Hematopoietic multipotent progenitor cell treated with erythropoietin and hydrocortisone succinate and interleukin-3 and kit ligand, for 17 days (in vitro differentiated cells): ENCODE data around the gene KIFC1.

Experiments
- DNase-seq: peaks from one replicate; pipeline ENCODE4 v3.0.0-alpha.2; 2015; ENCODE audit warnings: low spot score

The KIFC1 gene

DNA sequence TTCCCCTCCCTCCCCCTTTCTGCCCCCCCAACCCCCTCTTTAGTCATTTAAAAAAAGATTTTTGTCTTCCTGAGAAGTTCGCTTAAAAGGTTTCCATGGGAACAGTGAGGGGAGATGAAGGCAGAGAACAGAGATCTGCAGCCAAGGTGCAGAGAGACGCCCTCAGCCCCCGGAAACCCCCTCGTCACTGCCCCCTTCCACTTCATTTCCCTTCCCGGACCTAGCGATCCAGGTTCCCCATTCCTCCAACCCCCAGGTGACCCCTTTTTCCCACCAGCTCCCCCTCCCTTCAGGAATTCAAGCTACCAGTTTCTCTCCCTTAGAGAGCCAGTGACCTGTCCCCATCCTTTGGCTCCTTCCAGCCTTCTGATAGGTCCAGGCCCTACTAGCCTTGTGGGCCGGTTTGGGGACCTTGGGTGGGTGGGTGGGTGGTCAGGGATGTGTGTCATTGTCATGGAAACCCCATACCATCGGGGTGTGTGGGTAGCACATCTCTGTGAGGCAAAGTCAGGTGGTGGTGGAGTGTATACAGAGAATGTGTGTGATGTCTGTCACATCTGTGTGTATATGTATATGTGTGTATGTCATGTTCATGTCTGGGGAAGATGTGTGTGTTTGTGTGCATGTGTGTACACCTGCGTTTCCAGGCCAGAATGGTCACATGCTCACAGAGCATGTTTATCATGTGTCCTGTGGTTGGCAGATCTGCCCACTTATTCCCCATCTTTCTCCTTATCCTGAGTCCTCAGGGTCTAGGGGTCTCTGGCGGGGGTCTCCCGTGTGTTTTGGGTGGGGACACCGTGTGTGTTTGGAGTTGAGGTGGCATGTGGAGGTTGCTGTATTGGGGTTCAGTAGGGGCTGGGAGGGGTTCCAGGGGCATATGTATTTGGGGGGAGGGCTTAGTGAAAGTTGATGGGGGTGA lies 35.2 kb downstream of the KIFC1 start:
- peak; percentile 31 for DNase-seq

DNA sequence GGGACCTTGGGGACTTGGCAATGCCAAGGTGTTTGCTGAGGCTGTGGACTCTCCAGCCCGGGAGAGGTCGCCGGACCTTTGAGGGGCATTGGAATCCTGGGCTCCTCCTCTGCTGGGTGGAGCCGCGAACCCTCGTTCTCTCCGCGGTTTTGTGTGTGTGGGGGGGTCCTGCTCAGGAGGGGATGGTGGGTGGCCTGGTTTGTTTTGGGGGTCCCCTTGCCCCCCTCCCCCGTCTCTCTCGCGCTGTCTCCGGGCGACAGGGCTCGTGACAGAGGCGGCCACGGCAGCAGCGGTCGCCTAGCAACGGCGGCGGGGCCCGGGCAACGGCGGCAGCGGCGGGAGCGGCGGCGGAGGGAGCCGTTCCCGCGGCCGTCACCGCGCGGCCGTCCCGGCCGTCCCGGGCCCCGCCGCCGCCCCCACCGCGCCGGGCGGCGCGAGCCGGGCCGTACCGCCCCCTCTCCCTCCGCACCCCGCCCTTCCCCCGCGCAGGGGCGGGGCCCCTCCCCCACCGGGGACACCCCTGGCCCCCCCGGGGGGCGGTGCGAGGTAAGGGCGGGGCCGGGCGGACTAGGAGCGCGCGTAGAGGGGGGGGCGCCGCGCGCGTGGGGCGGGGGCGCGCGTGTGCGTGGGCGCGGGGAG lies 36.1 kb downstream of the KIFC1 start:
- DNase-seq: peak; percentile 78

DNA sequence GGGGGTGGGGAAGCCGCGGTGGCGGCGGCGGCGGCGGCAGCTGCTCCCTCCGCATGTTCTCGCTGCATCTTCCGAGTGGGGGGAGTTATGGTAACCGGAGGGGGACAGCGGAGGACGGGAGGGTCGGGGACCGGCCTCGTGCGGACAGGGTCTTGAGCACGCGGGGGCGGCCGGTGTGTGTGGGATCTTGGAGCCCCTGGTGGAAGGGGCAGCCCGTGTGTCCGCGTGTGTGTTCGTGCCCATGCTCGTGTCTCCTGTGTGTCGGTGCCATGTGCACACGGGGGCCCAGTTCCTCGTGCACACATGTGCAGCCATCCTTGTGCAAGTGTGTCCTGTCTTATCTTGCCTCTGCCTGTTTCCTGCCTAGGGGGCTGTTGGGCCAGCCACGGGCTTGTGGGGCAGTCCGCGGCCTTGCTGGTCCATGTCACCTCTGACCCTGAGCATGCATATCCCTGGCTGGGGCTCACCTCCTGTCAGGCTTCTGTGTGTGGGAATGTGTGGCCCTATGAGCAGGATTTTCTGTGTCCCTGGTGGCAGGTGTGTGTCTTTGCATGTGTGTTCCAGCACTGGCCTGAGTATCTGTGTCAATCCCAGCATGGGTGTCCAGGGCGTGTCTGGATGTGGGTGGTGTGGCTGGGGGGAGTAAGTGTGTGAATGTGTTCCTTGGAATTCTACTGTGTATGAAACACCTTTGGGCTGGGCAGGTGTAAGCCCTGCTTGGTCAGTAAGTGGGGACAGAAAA lies 36.8 kb downstream of the KIFC1 start:
- DNase-seq: peak; percentile 34

DNA sequence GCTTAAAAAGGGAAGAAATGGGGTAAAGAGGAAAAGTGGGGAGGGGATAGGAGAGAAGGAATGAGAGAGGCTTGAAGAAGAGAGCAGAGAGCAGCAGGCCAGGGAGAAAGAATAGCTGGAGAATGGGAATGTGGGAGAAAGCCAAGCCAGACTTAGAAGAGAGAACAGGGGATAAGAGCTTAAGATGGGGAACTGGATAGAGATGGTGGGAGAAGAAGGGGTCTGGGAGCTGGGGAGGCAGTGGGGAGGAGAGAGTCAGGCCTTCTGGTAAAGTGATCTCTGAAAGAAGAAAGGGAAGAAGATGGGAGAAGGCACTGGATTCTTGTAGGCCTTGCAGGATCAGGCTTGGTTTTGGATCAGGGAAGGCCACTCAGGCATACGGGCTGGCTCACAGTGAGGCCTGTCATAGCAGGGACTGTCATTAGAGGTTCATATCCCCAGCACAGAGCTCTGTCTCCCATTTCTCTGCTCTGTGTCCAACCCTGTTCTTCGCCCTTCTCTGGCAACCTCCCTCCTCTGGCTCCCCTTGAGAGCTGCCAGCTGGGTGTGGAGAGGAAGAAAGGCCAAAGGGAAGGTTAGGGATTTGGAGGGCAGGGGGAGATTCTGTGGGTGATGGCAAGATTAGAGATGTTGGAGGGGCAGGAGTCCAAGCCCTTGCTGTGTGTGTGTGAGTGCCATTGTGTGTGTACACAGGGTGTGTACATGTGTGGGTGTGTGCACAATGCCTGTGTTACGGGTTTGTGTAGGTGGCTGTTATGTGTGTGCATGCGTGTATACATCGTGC lies 37.5 kb downstream of the KIFC1 start:
- DNase-seq: no peak

DNA sequence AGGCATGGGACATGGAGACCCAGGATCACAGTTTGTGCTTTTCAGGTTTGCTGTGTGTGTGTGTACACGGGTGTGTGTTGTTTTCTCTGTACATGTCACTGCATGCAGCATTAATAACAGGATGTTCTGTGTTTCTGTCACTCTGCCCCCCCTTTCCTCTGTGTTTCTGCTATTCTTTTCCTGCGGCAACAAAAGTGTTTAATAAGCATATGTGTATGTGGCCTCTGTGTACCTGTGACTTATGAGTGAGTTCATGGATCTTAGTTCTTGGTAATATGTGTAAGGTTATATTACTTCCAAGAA lies 38.1 kb downstream of the KIFC1 start:
- no peak for DNase-seq

DNA sequence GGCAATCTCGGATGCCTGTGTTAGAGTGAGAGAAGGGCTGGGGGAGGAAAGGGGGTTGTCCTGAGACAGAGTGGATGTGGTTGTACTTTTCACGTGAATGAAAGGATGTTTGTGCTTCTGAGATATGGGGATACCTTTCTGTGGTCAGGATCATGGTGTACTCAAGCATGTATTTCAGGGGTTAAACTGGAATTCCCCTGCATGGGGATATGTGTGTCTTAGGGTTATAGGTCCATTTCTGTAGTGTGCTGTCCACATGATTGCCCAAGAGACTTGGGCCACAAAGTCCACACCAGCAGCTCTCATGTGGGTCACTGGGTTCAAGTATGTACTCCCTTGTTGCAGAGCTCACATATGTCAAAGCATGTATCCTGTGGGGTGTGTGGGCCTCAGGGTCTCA lies 38.7 kb downstream of the KIFC1 start:
- DNase-seq: no peak

DNA sequence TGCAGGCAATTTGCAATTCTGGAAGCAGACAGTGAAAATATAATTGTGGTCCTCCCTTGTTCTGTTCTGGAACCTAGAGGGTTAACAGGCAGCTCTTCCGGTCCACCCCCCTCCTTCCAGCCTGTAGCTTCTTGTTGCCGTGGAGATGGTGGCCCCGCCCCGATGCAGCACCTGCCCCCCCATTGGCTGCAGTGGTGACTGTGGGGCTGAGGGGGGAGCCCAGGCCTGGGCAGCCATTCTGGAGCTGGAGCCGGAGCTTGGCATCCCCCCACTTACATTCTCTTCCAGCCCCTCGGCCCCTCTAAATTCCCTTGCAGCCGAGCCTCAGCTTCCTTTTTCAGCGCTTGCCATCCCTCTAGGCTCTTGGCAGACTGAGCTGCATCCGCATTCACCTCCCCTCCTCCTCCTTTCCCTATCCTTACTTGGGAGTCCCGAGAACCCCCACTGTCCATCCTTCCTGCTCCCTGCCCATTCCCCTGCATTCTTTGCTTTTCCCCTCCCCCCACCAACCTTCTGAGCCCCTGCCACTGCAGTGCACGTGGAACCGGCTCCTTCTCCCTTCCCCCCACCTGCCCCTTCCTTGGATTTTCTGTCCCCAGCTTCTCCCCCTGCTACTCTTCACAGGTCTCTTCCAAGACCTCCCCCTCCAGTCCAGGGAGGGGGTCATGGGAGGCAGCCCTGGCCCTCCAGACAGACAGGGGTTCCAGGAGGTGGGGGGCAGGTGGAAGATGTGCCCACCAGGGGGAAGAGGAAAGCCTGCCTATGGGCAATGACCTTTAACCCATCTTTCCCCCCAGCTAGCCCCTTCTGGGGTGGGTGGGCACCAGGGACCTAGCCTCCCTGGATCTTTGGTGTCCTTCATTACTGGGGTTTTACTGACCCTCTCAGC lies 39.6 kb downstream of the KIFC1 start:
- DNase-seq: no peak

DNA sequence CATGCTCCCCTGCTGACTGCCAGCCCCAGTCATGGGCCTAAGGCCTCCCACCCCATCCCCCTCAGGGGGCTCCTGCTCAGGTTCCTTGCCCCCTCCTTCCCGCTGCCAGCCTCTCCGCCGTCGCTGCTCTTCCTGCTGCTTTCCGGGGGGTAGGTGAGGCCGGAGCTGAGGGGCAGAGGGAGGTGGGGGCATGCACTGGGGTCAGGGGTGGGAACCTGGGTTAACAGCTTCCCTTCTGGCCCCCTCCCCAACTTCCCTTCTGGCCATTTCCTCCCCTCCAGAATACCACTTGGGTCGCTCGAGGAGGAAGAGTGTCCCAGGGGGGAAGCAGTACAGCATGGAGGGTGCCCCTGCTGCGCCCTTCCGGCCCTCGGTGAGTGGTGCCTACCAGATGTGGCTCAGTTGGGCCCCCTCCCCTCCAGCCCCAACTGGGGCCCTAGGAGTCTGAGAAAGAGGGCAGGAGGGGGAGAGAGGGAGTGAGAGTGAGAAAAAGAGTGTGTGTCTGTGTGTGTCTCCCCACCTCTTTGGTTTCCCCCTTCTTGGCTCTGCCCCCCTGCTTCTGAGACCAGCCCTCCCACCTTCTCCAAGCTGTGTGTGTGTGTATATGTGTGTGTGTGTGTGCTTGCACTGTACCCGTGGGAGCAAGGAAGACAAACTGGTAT lies 40.4 kb downstream of the KIFC1 start:
- no peak for DNase-seq

DNA sequence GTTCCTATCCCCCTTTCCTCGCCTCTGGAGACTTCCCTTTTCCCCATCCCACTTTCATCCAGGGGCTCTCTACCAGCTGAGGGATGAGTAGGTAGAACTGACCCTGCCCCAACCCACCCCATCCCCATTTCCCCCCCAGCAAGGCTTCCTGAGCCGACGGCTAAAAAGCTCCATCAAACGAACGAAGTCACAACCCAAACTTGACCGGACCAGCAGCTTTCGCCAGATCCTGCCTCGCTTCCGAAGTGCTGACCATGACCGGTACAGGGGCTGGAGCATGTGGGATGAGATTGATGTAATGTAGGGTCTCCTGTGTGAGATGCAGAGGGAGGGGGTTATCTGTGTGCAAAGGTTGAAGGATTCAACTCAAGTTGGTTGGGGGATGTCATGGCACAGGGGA lies 40.9 kb downstream of the KIFC1 start:
- DNase-seq: no peak

DNA sequence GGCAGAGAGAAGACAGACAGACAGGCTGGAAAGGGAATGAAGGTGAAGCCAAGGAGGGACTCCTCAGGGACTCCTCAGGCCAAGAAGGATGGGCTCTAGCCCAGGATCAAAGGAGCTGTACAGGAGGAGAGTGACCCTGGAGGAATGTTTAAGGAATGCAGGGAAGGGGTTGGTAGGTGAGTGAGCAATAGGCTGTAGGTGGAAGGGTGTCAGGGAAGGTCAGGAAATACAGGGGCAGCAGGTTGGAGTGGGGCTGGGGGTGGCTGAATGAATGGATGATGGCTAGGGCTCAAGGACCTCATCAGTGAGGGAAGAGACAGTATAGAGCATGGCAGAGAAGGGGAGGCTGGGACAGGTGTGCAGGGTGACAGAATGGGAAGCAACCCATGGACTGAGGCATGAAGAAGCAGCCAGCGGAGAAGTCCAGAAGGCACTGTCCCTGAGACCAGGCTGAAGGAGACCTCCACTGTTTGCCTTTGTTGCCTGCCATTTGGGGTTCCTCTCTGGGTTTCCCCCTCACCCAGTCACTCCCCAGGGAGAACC lies 41.4 kb downstream of the KIFC1 start:
- no peak for DNase-seq

DNA sequence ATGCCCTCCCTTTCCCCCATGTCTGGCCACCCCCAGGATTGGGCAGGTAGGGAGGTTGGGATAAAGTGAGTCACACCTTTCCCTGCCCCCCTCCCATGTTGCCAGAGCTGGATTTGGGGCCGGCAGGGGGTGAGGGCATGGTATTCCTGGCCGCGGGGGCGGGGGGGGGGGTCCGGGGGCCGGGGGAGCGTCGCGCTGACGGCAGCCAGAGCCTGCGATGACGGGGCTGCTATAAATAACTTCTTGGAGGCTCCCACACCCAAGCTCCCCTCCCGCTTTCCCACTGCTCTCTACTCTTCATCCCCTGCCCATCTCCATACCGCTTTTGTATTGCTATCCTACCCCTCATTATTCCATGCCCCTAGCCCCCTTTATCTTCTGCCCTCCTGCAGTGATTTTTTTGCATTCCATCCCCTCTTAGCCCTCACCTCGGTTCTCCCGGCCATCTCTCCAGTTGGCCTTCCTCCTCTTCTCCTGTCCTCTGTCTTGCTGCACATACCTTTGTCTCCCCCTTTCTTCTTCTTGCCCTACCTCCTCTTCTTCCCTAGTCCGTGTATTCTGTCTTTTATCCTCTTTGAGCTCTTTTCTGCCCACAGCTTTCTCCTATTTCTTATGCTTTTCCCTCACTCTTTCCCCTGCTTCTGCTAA lies 42.0 kb downstream of the KIFC1 start:
- no peak for DNase-seq

DNA sequence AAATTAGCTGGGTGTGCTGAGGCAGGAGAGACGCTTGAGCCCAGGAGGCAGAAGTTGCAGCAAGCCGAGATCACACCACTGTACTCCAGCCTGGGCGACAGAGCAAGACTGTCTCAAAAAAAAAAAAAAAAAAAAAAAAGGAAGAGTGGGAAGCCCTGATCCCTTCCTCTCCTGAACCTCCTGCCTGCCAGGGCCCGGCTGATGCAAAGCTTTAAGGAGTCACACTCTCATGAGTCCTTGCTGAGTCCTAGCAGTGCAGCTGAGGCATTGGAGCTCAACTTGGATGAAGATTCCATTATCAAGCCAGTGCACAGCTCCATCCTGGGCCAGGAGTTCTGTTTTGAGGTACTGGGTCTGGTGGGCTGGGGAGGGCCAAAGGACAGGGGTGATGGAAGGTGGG lies 43.3 kb downstream of the KIFC1 start:
- DNase-seq: no peak

DNA sequence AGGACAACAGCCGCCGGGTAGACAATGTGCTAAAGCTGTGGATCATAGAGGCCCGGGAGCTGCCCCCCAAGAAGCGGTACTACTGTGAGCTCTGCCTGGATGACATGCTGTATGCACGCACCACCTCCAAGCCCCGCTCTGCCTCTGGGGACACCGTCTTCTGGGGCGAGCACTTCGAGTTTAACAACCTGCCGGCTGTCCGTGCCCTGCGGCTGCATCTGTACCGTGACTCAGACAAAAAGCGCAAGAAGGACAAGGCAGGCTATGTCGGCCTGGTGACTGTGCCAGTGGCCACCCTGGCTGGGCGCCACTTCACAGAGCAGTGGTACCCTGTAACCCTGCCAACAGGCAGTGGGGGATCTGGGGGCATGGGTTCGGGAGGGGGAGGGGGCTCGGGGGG lies 46.0 kb downstream of the KIFC1 start:
- DNase-seq: no peak

DNA sequence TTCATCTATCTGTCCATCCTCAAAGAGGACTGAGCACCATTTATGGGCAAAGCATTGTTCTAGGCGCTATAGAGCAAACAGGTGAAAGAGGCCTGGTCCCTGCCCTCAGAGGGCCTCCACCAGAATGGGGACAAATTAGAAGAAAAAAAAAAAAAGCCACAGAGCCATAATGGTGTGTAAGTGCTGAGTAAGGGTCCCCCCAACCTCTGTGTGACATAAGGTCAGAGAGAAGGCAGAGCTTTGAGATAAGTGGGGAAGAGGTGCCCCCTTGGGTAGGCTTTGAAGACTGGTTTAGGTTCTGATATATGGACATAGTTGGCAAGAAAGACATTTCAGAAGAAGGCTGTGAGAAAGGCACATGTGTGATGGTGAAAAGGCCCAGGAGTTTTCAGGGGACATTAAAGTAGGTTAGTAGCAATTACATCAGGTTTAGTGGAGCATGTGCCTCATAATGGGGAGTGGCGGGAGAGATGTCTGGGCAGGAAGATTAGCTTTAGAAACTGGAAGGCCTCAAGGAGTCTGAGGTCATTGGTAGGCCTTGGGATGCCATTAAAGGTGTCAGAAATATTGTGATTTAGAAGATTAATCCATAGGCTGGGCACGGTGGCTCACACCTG lies 47.5 kb downstream of the KIFC1 start:
- no peak for DNase-seq

DNA sequence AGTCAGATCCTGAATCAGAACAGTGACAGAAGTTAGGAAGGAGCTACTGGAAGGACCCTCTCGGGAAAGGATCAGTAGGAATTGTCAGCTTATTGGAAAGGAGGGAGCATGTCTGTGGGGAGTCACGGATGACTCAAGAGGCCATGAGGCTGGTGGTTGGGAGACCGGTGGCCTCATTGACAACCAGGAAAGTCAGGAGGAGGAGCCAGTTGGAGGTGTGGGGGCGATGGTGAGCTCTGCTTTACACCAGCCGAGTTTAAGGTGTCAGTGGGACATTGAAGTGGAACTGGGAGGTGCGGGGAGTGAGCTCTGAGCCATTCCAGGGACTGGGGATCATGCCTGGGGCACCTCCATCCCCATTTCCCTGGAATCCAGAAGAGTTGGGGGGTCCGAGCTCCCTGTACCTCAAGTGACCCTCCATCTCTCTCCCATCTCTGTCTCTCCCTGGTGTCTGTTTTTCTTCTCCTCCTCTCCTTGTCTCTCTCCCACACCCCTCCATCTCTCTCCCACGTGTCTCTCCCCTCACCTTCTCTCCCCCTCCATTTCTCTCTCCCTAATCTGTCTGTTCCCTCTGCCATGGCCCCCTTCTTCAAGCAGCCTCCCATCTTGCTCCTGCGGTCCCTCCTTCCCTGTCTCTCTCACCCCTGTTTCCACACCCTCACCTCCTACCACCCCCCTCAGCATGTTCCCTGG lies 48.5 kb downstream of the KIFC1 start:
- no peak for DNase-seq

DNA sequence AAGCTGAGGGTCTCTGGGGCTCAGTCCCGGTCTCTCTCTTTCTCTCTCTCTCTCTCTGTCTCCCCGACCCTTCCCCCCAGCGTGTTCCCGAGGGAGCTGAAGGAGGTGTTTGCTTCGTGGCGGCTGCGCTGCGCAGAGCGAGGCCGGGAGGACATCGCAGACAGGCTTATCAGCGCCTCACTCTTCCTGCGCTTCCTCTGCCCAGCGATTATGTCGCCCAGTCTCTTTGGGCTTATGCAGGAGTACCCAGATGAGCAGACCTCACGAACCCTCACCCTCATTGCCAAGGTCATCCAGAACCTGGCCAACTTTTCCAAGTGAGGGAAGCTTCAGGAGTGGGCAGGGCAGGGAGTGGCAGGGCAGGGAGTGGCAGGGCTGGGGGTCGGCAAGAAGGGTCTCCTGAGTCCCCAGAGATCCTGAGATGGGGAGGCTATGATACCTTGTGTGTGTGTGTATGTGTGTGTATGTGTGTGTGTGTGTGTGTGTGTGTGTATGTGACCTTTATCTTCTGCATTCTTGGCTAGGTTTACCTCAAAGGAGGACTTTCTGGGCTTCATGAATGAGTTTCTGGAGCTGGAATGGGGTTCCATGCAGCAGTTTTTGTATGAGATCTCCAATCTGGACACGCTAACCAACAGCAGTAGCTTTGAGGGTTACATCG lies 49.2 kb downstream of the KIFC1 start:
- no peak for DNase-seq

DNA sequence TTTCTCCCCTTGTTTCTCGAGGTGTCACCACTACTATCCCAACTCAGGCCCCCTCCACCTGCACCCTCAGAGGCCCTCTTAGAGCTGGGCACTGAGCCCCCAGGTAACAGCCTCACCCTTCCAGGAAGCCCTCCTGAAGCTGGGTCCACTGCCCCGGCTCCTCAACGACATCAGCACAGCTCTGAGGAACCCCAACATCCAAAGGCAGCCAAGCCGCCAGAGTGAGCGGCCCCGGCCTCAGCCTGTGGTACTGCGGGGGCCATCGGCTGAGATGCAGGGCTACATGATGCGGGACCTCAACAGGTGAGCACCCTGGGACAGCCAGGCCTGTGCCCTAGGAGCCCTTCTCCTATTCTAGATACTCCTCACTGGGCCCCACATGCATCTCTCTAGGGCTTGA lies 49.8 kb downstream of the KIFC1 start:
- DNase-seq: no peak

DNA sequence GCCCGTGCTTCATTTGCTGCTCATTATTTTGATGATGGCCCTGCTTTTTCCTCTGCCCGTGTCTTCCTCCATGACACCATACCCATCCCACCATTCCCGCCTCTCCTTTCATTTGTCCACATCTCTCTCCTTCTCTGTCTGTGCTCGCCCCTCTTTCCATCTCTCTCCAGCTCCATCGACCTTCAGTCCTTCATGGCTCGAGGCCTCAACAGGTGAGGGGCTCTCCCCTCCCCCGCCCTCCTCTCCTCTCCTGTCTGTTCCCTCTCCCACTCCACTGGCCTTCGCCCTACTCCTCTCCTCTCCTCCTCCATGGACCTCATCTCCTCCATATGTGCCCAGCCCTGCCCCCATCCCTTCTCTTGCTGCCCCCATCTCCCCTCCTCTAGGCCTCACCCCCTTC lies 50.7 kb downstream of the KIFC1 start:
- no peak for DNase-seq
